Kidney (tissue), 14 donors: ENCODE measurements around the gene PALM3. TPM values are rescaled to one million over a fixed set of nuclear protein-coding genes. Genes with fewer than 3 reads are reported as not detected.

ENCODE experiments used
- DNase-seq, 5 donors: peaks; one replicate each; pipeline ENCODE4 v3.0.0-alpha.2; 2013 to 2020
- FAIRE-seq: peaks from 2 replicates; lab custom pipeline; 2012; peaks lifted over from hg19 to GRCh38; lab: Jason Lieb, UNC
- H3K27ac ChIP-seq, 2 donors: one replicate each; pipeline ENCODE4 v1.7.0; 2013; ENCODE audit warnings: low read depth in 2 of 2, low read length in 2 of 2, inconsistent platforms in 1 of 2
- H3K27me3 ChIP-seq: one replicate; pipeline ENCODE4 v1.7.1; 2013; ENCODE audit warnings: low read length, inconsistent platforms; ENCODE audit not compliant: control insufficient read depth, insufficient read depth
- H3K36me3 ChIP-seq, 3 donors: one replicate each; pipeline versions ENCODE4 v1.7.0 to v1.7.1; 2013; ENCODE audit warnings: low read length in 3 of 3, control low read depth in 1 of 3, inconsistent platforms in 1 of 3; ENCODE audit not compliant: insufficient read depth in 3 of 3, control insufficient read depth in 2 of 3
- H3K4me1 ChIP-seq, 3 donors: one replicate each; pipeline versions ENCODE4 v1.7.0 to v1.7.1; 2013; ENCODE audit warnings: low read length in 3 of 3, inconsistent platforms in 1 of 3, low read depth in 1 of 3; ENCODE audit not compliant: control insufficient read depth in 2 of 3, insufficient read depth in 2 of 3
- H3K4me3 ChIP-seq, 3 donors: one replicate each; pipeline versions ENCODE4 v1.7.0 to v1.8.1; 2013; ENCODE audit warnings: low read length in 3 of 3, control low read depth in 1 of 3, inconsistent platforms in 1 of 3
- H3K9ac ChIP-seq, 3 donors: one replicate each; pipeline versions ENCODE4 v1.7.0 to v1.7.1; 2013; ENCODE audit warnings: low read length in 3 of 3, control low read depth in 1 of 3, inconsistent platforms in 1 of 3
- H3K9me3 ChIP-seq, 3 donors: one replicate each; pipeline versions ENCODE4 v1.7.0 to v1.7.1; 2013; ENCODE audit warnings: low read length in 3 of 3, control low read depth in 1 of 3, inconsistent platforms in 1 of 3; ENCODE audit not compliant: control insufficient read depth in 2 of 3, insufficient read depth in 1 of 3
- intact Hi-C: fragments of 100-400 bp; cut with DNase I; formaldehyde crosslinking; loops from one replicate; pipeline ENCODE4 v1.11.1; 2022
- polyA plus RNA-seq: library from polyadenylated mRNA; stranded (reverse); fragments of 350-450 nt; fragmentation: Illumina TruSeq; extraction: RNeasy Lipid Tissue Mini Kit (QIAGEN cat#74804); gene quantifications from one replicate; pipeline ENCODE4 v1.2.3, GENCODE V29; 2014; ENCODE audit warnings: low read depth, low replicate concordance; ENCODE audit not compliant: insufficient read depth
- total RNA-seq: library from RNA; stranded (reverse); fragmentation: NEBNext Ultra II Directional; extraction: Animal tissue kit (Norgen Biotek cat#: 25700); gene quantifications from one replicate; pipeline ENCODE4 v1.2.1, GENCODE V29; 2021
- TF ChIP-seq, protein P1 (sequence below): IDR thresholded peaks from 3 replicates; pipeline ENCODE4 v1.5.1; 2012; ENCODE audit warnings: mild to moderate bottlenecking, moderate library complexity, borderline replicate concordance; ENCODE audit not compliant: insufficient read depth; ENCODE audit errors: extremely low read depth
- donor health status: control.
- donor health status: control.
- donor health status: control.
- donor health status: control.
- donor health status: control.
- donor health status: DM: yes; HTN: yes; CAD: no.
- donor health status: Normal renal cell carcinoma (clear cell type).

Gene PALM3
- total and polyA plus RNA-seq, 2 donors from 2014 or later: 19.4 to 45.8 TPM

DNA sequence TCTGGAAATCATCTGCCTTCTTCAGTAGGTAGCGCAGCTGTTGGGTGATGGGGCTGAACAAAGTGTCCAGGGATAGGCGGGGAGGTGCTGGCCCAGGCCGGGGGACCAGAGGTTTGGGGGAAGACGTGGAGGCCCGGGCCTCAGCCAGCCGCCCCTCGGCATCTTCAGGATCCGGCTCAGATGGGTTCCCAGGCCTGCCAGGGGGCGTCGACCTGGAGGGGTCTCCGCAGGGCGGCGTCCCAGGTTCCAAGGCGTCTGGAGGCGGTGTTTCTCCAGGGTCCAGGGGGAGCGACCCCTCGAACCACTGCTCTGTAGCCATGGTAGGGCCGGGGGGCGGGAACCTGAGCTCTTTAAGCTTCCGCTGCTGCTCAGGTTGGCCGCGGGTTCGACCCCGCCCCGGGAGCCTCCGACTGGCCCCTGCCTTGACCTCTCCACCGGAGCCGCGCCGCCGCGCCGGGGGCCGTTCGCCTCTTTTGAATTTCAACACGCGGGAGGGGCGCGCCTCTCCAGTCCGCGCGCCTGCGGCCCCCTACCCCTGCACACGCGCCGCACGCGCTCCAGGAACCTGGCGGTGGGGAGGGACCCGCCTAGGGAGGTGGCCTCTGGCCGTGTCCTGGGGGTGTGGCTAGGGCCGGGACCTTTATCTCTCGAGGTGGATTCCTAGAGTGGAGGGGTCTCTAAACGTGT is 23.6 kb upstream of the PALM3 start, which contains the start of gene C19orf67:
C19orf67 (minus strand) TSS at position 475 of the 687 bp plus-strand sequence; CDS start at position 319, 156 bp downstream.
- TF ChIP-seq, protein P1, sequence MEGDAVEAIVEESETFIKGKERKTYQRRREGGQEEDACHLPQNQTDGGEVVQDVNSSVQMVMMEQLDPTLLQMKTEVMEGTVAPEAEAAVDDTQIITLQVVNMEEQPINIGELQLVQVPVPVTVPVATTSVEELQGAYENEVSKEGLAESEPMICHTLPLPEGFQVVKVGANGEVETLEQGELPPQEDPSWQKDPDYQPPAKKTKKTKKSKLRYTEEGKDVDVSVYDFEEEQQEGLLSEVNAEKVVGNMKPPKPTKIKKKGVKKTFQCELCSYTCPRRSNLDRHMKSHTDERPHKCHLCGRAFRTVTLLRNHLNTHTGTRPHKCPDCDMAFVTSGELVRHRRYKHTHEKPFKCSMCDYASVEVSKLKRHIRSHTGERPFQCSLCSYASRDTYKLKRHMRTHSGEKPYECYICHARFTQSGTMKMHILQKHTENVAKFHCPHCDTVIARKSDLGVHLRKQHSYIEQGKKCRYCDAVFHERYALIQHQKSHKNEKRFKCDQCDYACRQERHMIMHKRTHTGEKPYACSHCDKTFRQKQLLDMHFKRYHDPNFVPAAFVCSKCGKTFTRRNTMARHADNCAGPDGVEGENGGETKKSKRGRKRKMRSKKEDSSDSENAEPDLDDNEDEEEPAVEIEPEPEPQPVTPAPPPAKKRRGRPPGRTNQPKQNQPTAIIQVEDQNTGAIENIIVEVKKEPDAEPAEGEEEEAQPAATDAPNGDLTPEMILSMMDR: no peak
- H3K9me3 ChIP-seq: no peaks in the 10 kb centered on the region
- no peaks in the 10 kb centered on the region for H3K27me3 ChIP-seq
- peaks cover 0 to 5% (median 4%) of the 10 kb centered on the region in 3 donors for H3K4me1 ChIP-seq
- no peak within 1 kb of the TSS for H3K9ac ChIP-seq
- intact Hi-C loops: no loop called here
- peaks cover 0 to 2% (median 2%) of the 10 kb centered on the region in 3 donors for H3K36me3 ChIP-seq
- H3K27ac ChIP-seq: no peak within 1 kb of the TSS
- no peak for FAIRE-seq
- H3K4me3 ChIP-seq: no peak within 1 kb of the TSS
- DNase-seq: peak in 1 of 5 donors; percentile 80

DNA sequence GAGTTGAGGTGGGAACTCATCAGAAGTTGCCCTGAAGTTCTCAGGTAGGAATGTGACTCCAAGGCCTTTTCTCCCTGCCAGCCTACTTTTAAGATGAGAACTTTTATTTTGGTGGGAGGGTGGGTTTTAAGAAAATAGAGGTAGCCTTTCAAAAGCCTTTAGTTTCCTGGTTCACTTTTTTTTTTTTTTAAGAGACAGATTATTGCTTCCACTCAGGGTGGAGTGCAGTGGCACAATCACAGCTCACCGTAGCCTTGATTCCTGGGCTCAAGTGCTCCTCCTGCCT is 20.7 kb upstream of the PALM3 start:
- intact Hi-C loops: no loop called here
- peaks cover 0 to 9% (median 4%) of the 10 kb centered on the region in 3 donors for H3K4me1 ChIP-seq
- TF ChIP-seq, protein P1: no peak
- DNase-seq (no peak), FAIRE-seq (no peak)
- H3K4me3 ChIP-seq: peak overlapping the region in 1 of 3 donors; percentile 85
- no peaks in the 10 kb centered on the region for H3K27me3 ChIP-seq
- no peak overlapping the region for H3K27ac ChIP-seq
- H3K36me3 ChIP-seq: peaks cover 0 to 2% (median 0%) of the 10 kb centered on the region in 3 donors
- no peaks in the 10 kb centered on the region for H3K9me3 ChIP-seq
- peak overlapping the region in 1 of 3 donors; percentile 90 for H3K9ac ChIP-seq

DNA sequence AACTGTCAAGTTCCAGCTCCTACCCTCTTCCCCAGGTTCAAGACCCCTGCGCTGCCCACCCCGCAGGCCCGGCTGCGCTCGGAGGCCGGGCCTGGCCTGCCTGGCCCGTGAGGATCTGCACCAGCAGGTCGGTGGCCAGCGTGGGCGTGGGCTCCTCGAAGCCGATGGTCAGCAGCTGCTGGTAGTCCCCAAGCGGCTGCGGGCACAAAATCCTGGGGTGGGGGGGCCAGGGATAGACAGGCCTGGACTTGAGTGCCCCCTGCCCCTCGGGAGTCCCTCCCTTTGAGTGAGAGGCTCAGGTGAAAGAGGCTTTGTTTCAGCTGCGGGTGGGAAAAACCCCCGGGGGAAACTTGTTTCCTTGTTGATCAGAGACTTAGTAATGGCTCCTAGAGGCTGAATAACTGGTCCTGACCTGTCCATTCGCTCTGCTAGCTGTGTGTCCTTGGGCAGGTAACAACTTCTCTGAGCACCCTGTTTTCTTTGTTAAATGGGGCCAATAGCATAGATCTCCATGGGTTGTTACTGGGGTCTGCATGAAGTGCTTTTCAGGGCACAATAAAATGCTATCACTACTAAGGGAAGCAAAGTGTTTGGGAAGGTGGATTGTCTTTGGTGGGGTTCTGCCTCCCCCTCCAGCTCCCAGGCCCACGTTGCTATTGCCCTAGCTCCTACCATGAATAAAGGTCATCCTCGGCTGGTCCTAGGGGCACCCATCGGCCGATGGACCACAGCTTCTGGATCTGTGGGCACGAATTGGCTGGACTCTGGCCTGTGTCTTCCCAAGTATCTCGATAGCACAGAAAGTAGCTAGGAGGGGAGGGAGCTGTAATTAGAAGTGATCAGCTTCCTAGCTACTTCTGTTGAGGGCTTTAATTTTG is 20.2 kb upstream of the PALM3 start:
- FAIRE-seq (no peak), DNase-seq (peak in 2 of 5 donors; percentile 88 to 92)
- intact Hi-C loops: no loop called here

More for the DNA sequence above, 20.2 kb upstream of the PALM3 start:
- H3K4me1 ChIP-seq: peaks cover 0 to 9% (median 4%) of the 10 kb centered on the region in 3 donors
- peak overlapping the region; percentile 0 to 90 (median 34) for H3K9ac ChIP-seq
- peak overlapping the region; percentile 92 to 94 for H3K27ac ChIP-seq
- H3K4me3 ChIP-seq: peak overlapping the region; percentile 68 to 85 (median 75)
- TF ChIP-seq, protein P1: no peak
- no peaks in the 10 kb centered on the region for H3K27me3 ChIP-seq
- H3K36me3 ChIP-seq: no peaks in the 10 kb centered on the region
- no peaks in the 10 kb centered on the region for H3K9me3 ChIP-seq
